Esophagus muscularis mucosa (tissue), 4 donors: ENCODE measurements around the gene TAF1C. TPM values are rescaled to one million over a fixed set of nuclear protein-coding genes. Genes with fewer than 3 reads are reported as not detected.

Experiments used
- DNase-seq: peaks from one replicate; pipeline ENCODE4 v3.0.0-alpha.2; 2017; ENCODE audit errors: extremely low spot score
- H3K27ac ChIP-seq, 4 donors: fragments of 200-600 bp; sonication (generic); replicated peaks in 1 of 4; 1 replicate in 3 of 4; 2 replicates in 1 of 4; pipeline ENCODE4 v1.5.1; 2016 to 2019; ENCODE audit warnings: mild to moderate bottlenecking in 1 of 4
- H3K27me3 ChIP-seq, 4 donors: fragments of 200-600 bp; sonication (generic); one replicate each; pipeline versions ENCODE4 v1.5.1 to v1.6.0; 2016 to 2019
- H3K36me3 ChIP-seq, 4 donors: fragments of 200-600 bp; sonication (generic); one replicate each; pipeline ENCODE4 v1.5.1; 2016 to 2019
- H3K4me1 ChIP-seq, 4 donors: fragments of 200-600 bp; sonication (generic); one replicate each; pipeline ENCODE4 v1.5.1; 2016 to 2019
- H3K4me3 ChIP-seq, 4 donors: fragments of 200-600 bp; sonication (generic); 1 replicate in 2 of 4; 2 replicates in 2 of 4; pipeline ENCODE4 v1.5.1; 2016 to 2019; ENCODE audit warnings: mild to moderate bottlenecking in 4 of 4, moderate library complexity in 1 of 4
- H3K9me3 ChIP-seq, 4 donors: fragments of 200-600 bp; sonication (generic); 1 replicate in 3 of 4; 2 replicates in 1 of 4; pipeline ENCODE4 v1.5.1; 2016 to 2019
- EP300 ChIP-seq: sonication (generic); formaldehyde crosslinking; IDR thresholded peaks from one replicate; pipeline ENCODE4 v1.6.1; 2017; ENCODE audit warnings: antibody characterized with exemption
- POLR2A ChIP-seq: fragments of 450-650 bp; IDR thresholded peaks from one replicate; pipeline ENCODE4 v1.6.1; 2017; ENCODE audit warnings: antibody characterized with exemption, moderate library complexity, mild to moderate bottlenecking, low read depth
- POLR2AphosphoS5 ChIP-seq, 2 donors: sonication (generic); formaldehyde crosslinking; IDR thresholded peaks; one replicate each; pipeline ENCODE4 v1.6.1; 2017; ENCODE audit warnings: antibody characterized with exemption in 2 of 2
- whole genome bisulfite sequencing: methylation state at CpG from one replicate; pipeline ENCODE4 v1.1.5; 2018; 5-methylcytosine and 5-hydroxymethylcytosine counted together
- intact Hi-C: fragments of 100-400 bp; cut with DNase I; formaldehyde crosslinking; loops from one replicate; pipeline ENCODE4 v1.15.1; 2023
- total RNA-seq, 4 donors: library from RNA; depleted of rRNA; stranded (reverse); fragments of >200 nt; gene quantifications; one replicate each; pipeline versions ENCODE4 v1.1.0 to v1.2.1, GENCODE V29; 2016
- TF ChIP-seq, protein P1 (sequence below), 3 experiments: fragments of 200-600 bp in 2 of 3; fragments of 450-650 bp in 1 of 3; sonication (generic) in 2 of 3; IDR thresholded peaks; one replicate each; pipeline ENCODE4 v1.5.1; 2017 to 2019; ENCODE audit warnings: antibody characterized with exemption in 3 of 3, mild to moderate bottlenecking in 2 of 3, moderate library complexity in 1 of 3

TAF1C gene
- total RNA-seq, 4 donors from 2014 or later = 15.6 to 39.6 (median 21.8) TPM

DNA sequence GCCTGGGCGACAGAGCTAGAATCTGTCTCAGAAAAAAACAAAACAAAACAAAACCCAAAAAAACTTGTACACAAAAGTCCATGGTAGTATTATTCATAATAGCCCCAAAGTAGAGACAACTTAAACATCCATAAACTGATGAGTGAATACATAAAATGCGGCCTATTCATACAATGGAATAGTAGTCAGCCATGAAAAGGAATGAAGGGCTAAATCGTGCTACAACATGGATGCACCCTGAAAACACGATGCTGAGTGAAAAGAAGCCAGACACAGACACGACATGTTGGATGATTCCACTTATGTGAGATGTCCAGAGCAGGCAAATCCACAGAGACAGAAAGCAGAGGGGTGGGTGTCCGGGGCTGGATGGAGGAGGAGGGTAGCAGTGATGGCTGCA is 40.7 kb upstream of the TAF1C start:
- H3K27ac ChIP-seq = no peak overlapping the region
- peaks cover 0 to 5% (median 0%) of the 10 kb centered on the region in 4 donors for H3K27me3 ChIP-seq
- no peak overlapping the region for H3K4me3 ChIP-seq
- peaks cover 10 to 16% (median 13%) of the 10 kb centered on the region in 4 donors for H3K4me1 ChIP-seq
- H3K9me3 ChIP-seq = no peaks in the 10 kb centered on the region
- WGBS = 91% methylated on average over 6 of the region's 6 CpGs
- no peaks in the 10 kb centered on the region for H3K36me3 ChIP-seq
- TF ChIP-seq POLR2AphosphoS5 (IDR thresholded peaks at IDR 0.05) (no peak), POLR2A (no peak), EP300 (no peak)
- TF ChIP-seq, protein P1, sequence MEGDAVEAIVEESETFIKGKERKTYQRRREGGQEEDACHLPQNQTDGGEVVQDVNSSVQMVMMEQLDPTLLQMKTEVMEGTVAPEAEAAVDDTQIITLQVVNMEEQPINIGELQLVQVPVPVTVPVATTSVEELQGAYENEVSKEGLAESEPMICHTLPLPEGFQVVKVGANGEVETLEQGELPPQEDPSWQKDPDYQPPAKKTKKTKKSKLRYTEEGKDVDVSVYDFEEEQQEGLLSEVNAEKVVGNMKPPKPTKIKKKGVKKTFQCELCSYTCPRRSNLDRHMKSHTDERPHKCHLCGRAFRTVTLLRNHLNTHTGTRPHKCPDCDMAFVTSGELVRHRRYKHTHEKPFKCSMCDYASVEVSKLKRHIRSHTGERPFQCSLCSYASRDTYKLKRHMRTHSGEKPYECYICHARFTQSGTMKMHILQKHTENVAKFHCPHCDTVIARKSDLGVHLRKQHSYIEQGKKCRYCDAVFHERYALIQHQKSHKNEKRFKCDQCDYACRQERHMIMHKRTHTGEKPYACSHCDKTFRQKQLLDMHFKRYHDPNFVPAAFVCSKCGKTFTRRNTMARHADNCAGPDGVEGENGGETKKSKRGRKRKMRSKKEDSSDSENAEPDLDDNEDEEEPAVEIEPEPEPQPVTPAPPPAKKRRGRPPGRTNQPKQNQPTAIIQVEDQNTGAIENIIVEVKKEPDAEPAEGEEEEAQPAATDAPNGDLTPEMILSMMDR (IDR thresholded peaks at IDR 0.05) = no peak
- intact Hi-C loops = no loop called here
- DNase-seq = no peak

DNA sequence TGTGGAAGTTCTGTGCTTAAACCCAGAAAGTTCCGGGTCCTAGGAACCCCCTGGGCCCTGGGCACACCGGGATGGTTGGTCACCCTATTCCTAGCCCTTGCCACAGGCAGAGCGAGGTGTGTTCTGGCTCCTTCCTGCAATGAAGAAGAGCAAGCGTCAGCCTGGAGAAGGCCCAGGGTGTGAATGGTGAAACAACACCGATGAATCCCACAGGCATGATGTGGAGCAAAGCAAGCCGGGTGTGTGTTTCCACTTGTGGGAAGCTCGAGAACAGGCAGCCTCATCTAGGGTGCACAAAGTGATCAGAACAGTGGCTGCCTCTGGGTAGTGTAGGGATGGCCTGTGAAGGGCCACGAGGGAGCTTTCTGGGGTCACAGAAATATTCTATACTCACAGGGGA is 39.2 kb upstream of the TAF1C start:
- H3K27me3 ChIP-seq = peaks cover 0 to 8% (median 0%) of the 10 kb centered on the region in 4 donors
- no peaks in the 10 kb centered on the region for H3K9me3 ChIP-seq
- DNase-seq = no peak
- TF ChIP-seq POLR2A (no peak), POLR2AphosphoS5 (IDR thresholded peaks at IDR 0.05) (no peak), EP300 (no peak)
- TF ChIP-seq, protein P1 (IDR thresholded peaks at IDR 0.05) = no peak
- H3K4me1 ChIP-seq = peaks cover 10 to 16% (median 13%) of the 10 kb centered on the region in 4 donors
- H3K4me3 ChIP-seq = no peak overlapping the region
- intact Hi-C loops = no loop called here
- no peaks in the 10 kb centered on the region for H3K36me3 ChIP-seq
- 90% methylated on average over 8 of the region's 8 CpGs for WGBS
- H3K27ac ChIP-seq = no peak overlapping the region

GRCh38 chr16:84225571-84225970 is 38.7 kb upstream of the TAF1C start:
- Histone ChIP-seq H3K4me1 (peaks cover 10 to 16% (median 13%) of the 10 kb centered on the region in 4 donors), H3K27me3 (peaks cover 0 to 8% (median 0%) of the 10 kb centered on the region in 4 donors), H3K27ac (no peak overlapping the region), H3K36me3 (no peaks in the 10 kb centered on the region), H3K9me3 (no peaks in the 10 kb centered on the region), H3K4me3 (no peak overlapping the region)
- TF ChIP-seq, protein P1 (IDR thresholded peaks at IDR 0.05) = no peak
- no peak for TF ChIP-seq EP300
- TF ChIP-seq POLR2A = no peak
- no peak for TF ChIP-seq POLR2AphosphoS5 (IDR thresholded peaks at IDR 0.05)
- DNase-seq = no peak
- 91% methylated on average over 7 of the region's 7 CpGs for WGBS
- intact Hi-C loops = no loop called here

DNA sequence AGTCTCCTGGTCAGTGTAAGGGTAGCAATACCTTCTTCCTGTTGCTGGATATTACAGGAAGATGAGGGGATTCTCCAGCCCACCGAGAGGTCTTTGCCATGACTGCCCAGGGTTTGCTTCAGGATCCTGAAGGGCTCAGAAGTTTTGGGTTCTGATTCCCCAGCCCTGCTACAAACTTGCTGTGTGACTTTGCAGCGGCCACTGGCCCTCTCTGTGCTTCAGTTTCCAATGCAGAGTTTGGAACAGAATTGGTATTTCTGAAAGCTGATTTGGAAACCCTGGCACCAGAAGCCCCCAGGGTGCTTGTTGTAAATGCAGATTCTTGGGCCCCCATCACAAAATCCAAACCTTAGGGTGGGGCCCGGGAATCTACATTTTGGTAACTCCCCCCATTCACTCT is 38.3 kb upstream of the TAF1C start:
- 77% methylated on average over 3 of the region's 3 CpGs for WGBS
- Histone ChIP-seq H3K4me3 (no peak overlapping the region), H3K4me1 (peaks cover 10 to 16% (median 13%) of the 10 kb centered on the region in 4 donors), H3K27me3 (peaks cover 0 to 8% (median 0%) of the 10 kb centered on the region in 4 donors), H3K36me3 (no peaks in the 10 kb centered on the region), H3K27ac (no peak overlapping the region), H3K9me3 (no peaks in the 10 kb centered on the region)
- no peak for TF ChIP-seq POLR2AphosphoS5 (IDR thresholded peaks at IDR 0.05)
- TF ChIP-seq, protein P1 (IDR thresholded peaks at IDR 0.05) = no peak
- no peak for TF ChIP-seq POLR2A
- no peak for TF ChIP-seq EP300
- intact Hi-C loops = no loop called here
- DNase-seq = no peak

GRCh38 chr16:84224554-84224953 is 37.7 kb upstream of the TAF1C start:
- H3K9me3 ChIP-seq = no peaks in the 10 kb centered on the region
- WGBS = 90% methylated on average over 3 of the region's 3 CpGs
- TF ChIP-seq EP300 (no peak), POLR2A (no peak), POLR2AphosphoS5 (IDR thresholded peaks at IDR 0.05) (no peak)
- TF ChIP-seq, protein P1 (IDR thresholded peaks at IDR 0.05) = no peak
- H3K36me3 ChIP-seq = no peaks in the 10 kb centered on the region
- H3K4me1 ChIP-seq = peaks cover 10 to 16% (median 13%) of the 10 kb centered on the region in 4 donors
- H3K27me3 ChIP-seq = peaks cover 0 to 8% (median 0%) of the 10 kb centered on the region in 4 donors
- H3K27ac ChIP-seq = no peak overlapping the region
- no peak overlapping the region for H3K4me3 ChIP-seq
- intact Hi-C loops = no loop called here
- no peak for DNase-seq
